ENCODE data around the gene HBE1. TPM values are rescaled to one million over a fixed set of nuclear protein-coding genes. Genes with fewer than 3 reads are reported as not detected.

Gene HBE1
- polyA plus RNA-seq, 1 donor (not counting 4 experiments of a cell fraction or from before 2014, with no cell fraction given) = not detected

GRCh38 chr11:5280582-5281102 is 10.9 kb upstream of the HBE1 start:
- Histone ChIP-seq H3K79me2 (ENCODE audit: control insufficient read depth, insufficient read depth, low read length) (no peaks in the 10 kb centered on the region), H3K4me2 (ENCODE audit: control insufficient read depth, extremely low read depth, insufficient read depth, low read depth, low read length) (peak overlapping the region; percentile 61), H3K27ac (ENCODE audit: control insufficient read depth, insufficient read depth, low read length) (peak overlapping the region; percentile 10), H3K4me1 (ENCODE audit: control insufficient read depth, extremely low read depth, insufficient read depth, low read length) (peaks cover 16% of the 10 kb centered on the region), H3K9me3 (ENCODE audit: control insufficient read depth, low read depth, low read length) (no peaks in the 10 kb centered on the region), H3K9ac (ENCODE audit: control insufficient read depth, extremely low read depth, insufficient read depth, low read length) (no peak overlapping the region), H3K4me3 (ENCODE audit: control insufficient read depth in 2 of 3, extremely low read depth in 1 of 3, insufficient read depth in 2 of 3, low read depth in 1 of 3, low read length in 3 of 3) (no peak overlapping the region), H3K36me3 (ENCODE audit: control insufficient read depth in 2 of 2, extremely low read depth in 1 of 2, insufficient read depth in 2 of 2, low read length in 2 of 2) (no peaks in the 10 kb centered on the region), H3K27me3 (ENCODE audit: control insufficient read depth, extremely low read depth, insufficient read depth, low read length) (no peaks in the 10 kb centered on the region), H3K9me1 (ENCODE audit: control insufficient read depth, extremely low read depth, insufficient read depth, low read length) (peaks cover 2% of the 10 kb centered on the region), H4K20me1 (ENCODE audit: control insufficient read depth, extremely low read depth, insufficient read depth, low read length) (no peaks in the 10 kb centered on the region), H2AFZ (ENCODE audit: control insufficient read depth, low read length) (no peak overlapping the region)
- dilution Hi-C loops (cut with MboI; ENCODE audit: extremely low pct_ligation_motif_present, low sequenced_read_pairs) = no loop called here
- no peak for TF ChIP-seq EZH2 (IDR thresholded peaks at IDR 0.05; ENCODE audit: low read length)
- TF ChIP-seq, protein P1, sequence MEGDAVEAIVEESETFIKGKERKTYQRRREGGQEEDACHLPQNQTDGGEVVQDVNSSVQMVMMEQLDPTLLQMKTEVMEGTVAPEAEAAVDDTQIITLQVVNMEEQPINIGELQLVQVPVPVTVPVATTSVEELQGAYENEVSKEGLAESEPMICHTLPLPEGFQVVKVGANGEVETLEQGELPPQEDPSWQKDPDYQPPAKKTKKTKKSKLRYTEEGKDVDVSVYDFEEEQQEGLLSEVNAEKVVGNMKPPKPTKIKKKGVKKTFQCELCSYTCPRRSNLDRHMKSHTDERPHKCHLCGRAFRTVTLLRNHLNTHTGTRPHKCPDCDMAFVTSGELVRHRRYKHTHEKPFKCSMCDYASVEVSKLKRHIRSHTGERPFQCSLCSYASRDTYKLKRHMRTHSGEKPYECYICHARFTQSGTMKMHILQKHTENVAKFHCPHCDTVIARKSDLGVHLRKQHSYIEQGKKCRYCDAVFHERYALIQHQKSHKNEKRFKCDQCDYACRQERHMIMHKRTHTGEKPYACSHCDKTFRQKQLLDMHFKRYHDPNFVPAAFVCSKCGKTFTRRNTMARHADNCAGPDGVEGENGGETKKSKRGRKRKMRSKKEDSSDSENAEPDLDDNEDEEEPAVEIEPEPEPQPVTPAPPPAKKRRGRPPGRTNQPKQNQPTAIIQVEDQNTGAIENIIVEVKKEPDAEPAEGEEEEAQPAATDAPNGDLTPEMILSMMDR (optimal IDR thresholded peaks at IDR 0.05 in 1 of 3, IDR thresholded peaks at IDR 0.05 in 1 of 3, conservative IDR thresholded peaks at IDR 0.05 in 1 of 3; ENCODE audit: extremely low read depth in 1 of 3, insufficient read depth in 2 of 3, low read length in 3 of 3) = no peak
- FAIRE-seq (peak; percentile 78), DNase-seq (ENCODE audit: low read depth, low spot score) (peak; percentile 94)

DNA sequence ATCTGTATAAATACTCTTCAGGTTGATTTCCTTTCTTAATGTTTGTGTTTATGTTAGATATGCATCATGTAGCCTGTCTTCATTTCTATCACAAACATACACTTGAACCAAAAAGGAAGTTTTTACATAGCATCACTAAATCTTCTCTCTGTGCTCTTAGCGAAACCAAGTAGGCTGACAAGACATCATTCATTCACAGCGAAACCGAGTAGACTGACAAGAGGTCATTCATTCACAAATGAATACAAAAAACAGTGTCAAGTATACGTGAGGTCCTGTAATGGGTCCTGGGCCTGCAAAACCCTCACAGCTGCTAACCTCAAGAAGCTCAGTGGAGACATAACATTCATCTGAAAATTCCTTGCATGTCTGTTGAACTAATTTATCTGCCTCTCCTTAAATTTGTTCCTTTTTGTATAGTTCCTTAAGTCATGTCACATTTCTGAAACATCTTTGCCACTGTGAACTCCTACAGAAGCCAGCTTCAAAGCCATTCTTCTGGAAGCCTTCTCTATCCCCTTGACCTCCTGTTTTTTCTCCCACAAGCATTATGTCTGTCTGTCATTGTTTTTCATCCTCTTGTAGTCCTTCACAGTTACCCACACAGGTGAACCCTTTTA is 9.8 kb upstream of the HBE1 start:
- no peaks in the 10 kb centered on the region for H3K79me2 ChIP-seq (ENCODE audit: control insufficient read depth, insufficient read depth, low read length)
- peak overlapping the region; percentile 60 for H3K27ac ChIP-seq (ENCODE audit: control insufficient read depth, insufficient read depth, low read length)
- no peaks in the 10 kb centered on the region for H3K36me3 ChIP-seq (ENCODE audit: control insufficient read depth in 2 of 2, extremely low read depth in 1 of 2, insufficient read depth in 2 of 2, low read length in 2 of 2)
- no peaks in the 10 kb centered on the region for H3K27me3 ChIP-seq (ENCODE audit: control insufficient read depth, extremely low read depth, insufficient read depth, low read length)
- DNase-seq (ENCODE audit: low read depth, low spot score) (no peak), FAIRE-seq (no peak)
- dilution Hi-C loops (cut with MboI; ENCODE audit: extremely low pct_ligation_motif_present, low sequenced_read_pairs) = no loop called here
- no peaks in the 10 kb centered on the region for H3K9me3 ChIP-seq (ENCODE audit: control insufficient read depth, low read depth, low read length)
- no peak overlapping the region for H3K9ac ChIP-seq (ENCODE audit: control insufficient read depth, extremely low read depth, insufficient read depth, low read length)
- H3K4me2 ChIP-seq (ENCODE audit: control insufficient read depth, extremely low read depth, insufficient read depth, low read depth, low read length) = no peak overlapping the region
- H3K9me1 ChIP-seq (ENCODE audit: control insufficient read depth, extremely low read depth, insufficient read depth, low read length) = peaks cover 2% of the 10 kb centered on the region
- H3K4me1 ChIP-seq (ENCODE audit: control insufficient read depth, extremely low read depth, insufficient read depth, low read length) = peaks cover 13% of the 10 kb centered on the region
- H2AFZ ChIP-seq (ENCODE audit: control insufficient read depth, low read length) = peak overlapping the region; percentile 62
- TF ChIP-seq, protein P1 (optimal IDR thresholded peaks at IDR 0.05 in 1 of 3, IDR thresholded peaks at IDR 0.05 in 1 of 3, conservative IDR thresholded peaks at IDR 0.05 in 1 of 3; ENCODE audit: extremely low read depth in 1 of 3, insufficient read depth in 2 of 3, low read length in 3 of 3) = no peak
- no peak for TF ChIP-seq EZH2 (IDR thresholded peaks at IDR 0.05; ENCODE audit: low read length)
- no peak overlapping the region for H3K4me3 ChIP-seq (ENCODE audit: control insufficient read depth in 2 of 3, extremely low read depth in 1 of 3, insufficient read depth in 2 of 3, low read depth in 1 of 3, low read length in 3 of 3)
- H4K20me1 ChIP-seq (ENCODE audit: control insufficient read depth, extremely low read depth, insufficient read depth, low read length) = no peaks in the 10 kb centered on the region

Data from keratinocyte (primary cell).